ENCODE data around the gene BEND3.
"Not testable (repeated sequence)": the region's sequence is repeated elsewhere in the genome, so short reads cannot be mapped to it uniquely, and the experiment has no call there.

BEND3 gene

GRCh38 chr6:107047807-107048206, 67.5 kb downstream of the BEND3 start:
- in situ Hi-C loops (cut with MboI; ENCODE audit: low sequenced_read_pairs), result no loop called here

GRCh38 chr6:107045826-107046675, 69.3 kb downstream of the BEND3 start:
- in situ Hi-C loops (cut with MboI; ENCODE audit: low sequenced_read_pairs), result no loop called here

GRCh38 chr6:107033126-107033525, 82.2 kb downstream of the BEND3 start:
- in situ Hi-C loops (cut with MboI; ENCODE audit: low sequenced_read_pairs), result no loop called here

GRCh38 chr6:107032051-107032450, 83.3 kb downstream of the BEND3 start:
- in situ Hi-C loops (cut with MboI; ENCODE audit: low sequenced_read_pairs), result no loop called here

GRCh38 chr6:107030151-107030550, 85.2 kb downstream of the BEND3 start:
- in situ Hi-C loops (cut with MboI; ENCODE audit: low sequenced_read_pairs), result no loop called here

- in situ Hi-C loops (cut with MboI; ENCODE audit: low sequenced_read_pairs), result no loop called here
Observed at GRCh38 chr6:107026965-107027364, 88.3 kb downstream of the BEND3 start.

GRCh38 chr6:107021446-107022185, 93.7 kb downstream of the BEND3 start:
- in situ Hi-C loops (cut with MboI; ENCODE audit: low sequenced_read_pairs), result no loop called here

GRCh38 chr6:107020239-107020638, 95.1 kb downstream of the BEND3 start:
- in situ Hi-C loops (cut with MboI; ENCODE audit: low sequenced_read_pairs), result no loop called here

GRCh38 chr6:107019628-107020027, 95.7 kb downstream of the BEND3 start:
- in situ Hi-C loops (cut with MboI; ENCODE audit: low sequenced_read_pairs), result not testable (repeated sequence)

GRCh38 chr6:107019047-107019446, 96.3 kb downstream of the BEND3 start:
- in situ Hi-C loops (cut with MboI; ENCODE audit: low sequenced_read_pairs), result no loop called here
